ENCODE data around the gene OSBPL6. TPM values are rescaled to one million over a fixed set of nuclear protein-coding genes. Genes with fewer than 3 reads are reported as not detected.

Gene OSBPL6
- total RNA-seq, 1 experiment from 2014 or later = 2.1 TPM

DNA sequence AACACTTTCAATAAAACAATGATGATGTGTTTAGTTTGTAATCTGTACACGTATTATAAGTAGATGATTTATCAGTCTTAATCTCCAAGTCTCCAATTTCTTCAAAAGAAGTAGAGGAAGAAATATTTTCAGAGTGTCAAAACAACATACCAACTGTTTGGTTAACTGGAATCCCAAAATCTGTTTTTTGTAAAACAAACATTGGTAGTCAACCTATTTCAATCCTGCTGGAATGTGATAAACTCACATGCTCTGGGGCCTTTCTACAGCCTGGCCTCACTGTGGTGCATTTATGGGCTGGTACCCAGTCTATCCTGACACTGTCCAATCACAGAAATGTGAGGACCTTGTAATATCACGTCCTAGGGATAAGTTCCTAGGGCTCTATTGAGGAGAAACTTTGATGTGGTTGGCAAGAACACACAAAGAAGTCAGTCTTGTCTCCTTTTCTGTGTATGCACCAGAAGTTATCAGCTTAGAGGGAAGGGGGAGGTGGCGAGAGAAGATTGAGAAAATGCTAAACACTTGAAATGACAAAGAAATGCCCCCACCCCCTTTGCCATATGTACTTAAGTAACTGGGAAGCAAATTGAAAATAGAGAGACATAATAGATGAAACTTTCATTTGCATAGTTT is 209.5 kb downstream of the OSBPL6 start:
- Histone ChIP-seq H3K9me3 (ENCODE audit: control insufficient read depth, insufficient read depth, low read depth, low read length) (no peaks in the 10 kb centered on the region), H3K27me3 (ENCODE audit: control insufficient read depth, insufficient read depth, low read length) (no peaks in the 10 kb centered on the region), H3K27ac (ENCODE audit: low read length) (no peak overlapping the region), H3K4me3 (ENCODE audit: low read depth in 2 of 2, low read length in 2 of 2) (no peak overlapping the region), H3K36me3 (ENCODE audit: control insufficient read depth, insufficient read depth, low read length) (no peaks in the 10 kb centered on the region), H3K4me1 (ENCODE audit: control insufficient read depth, insufficient read depth, low read length) (peaks cover 4% of the 10 kb centered on the region)
- ChIA-PET CTCF (no interaction called here), POLR2A (no interaction called here)
- in situ Hi-C loops (cut with HindIII; ENCODE audit: low pct_unique_long_range_greater_than_20kb, low sequenced_read_pairs) (no loop called here), intact Hi-C loops (cut with micrococcal nuclease; ENCODE audit: unreplicated experiment) (no loop called here)
- DNase-seq (ENCODE audit: low read depth, low spot score) = no peak
- no TSS peak for BruUV-seq (replicated peaks)
- no peak for ATAC-seq
- TF ChIP-seq, protein P1, sequence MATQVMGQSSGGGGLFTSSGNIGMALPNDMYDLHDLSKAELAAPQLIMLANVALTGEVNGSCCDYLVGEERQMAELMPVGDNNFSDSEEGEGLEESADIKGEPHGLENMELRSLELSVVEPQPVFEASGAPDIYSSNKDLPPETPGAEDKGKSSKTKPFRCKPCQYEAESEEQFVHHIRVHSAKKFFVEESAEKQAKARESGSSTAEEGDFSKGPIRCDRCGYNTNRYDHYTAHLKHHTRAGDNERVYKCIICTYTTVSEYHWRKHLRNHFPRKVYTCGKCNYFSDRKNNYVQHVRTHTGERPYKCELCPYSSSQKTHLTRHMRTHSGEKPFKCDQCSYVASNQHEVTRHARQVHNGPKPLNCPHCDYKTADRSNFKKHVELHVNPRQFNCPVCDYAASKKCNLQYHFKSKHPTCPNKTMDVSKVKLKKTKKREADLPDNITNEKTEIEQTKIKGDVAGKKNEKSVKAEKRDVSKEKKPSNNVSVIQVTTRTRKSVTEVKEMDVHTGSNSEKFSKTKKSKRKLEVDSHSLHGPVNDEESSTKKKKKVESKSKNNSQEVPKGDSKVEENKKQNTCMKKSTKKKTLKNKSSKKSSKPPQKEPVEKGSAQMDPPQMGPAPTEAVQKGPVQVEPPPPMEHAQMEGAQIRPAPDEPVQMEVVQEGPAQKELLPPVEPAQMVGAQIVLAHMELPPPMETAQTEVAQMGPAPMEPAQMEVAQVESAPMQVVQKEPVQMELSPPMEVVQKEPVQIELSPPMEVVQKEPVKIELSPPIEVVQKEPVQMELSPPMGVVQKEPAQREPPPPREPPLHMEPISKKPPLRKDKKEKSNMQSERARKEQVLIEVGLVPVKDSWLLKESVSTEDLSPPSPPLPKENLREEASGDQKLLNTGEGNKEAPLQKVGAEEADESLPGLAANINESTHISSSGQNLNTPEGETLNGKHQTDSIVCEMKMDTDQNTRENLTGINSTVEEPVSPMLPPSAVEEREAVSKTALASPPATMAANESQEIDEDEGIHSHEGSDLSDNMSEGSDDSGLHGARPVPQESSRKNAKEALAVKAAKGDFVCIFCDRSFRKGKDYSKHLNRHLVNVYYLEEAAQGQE (IDR thresholded peaks at IDR 0.05; ENCODE audit: insufficient read depth in 1 of 2, low read depth in 2 of 2, low read length in 1 of 2) = no peak
- TF ChIP-seq SIN3A (IDR thresholded peaks at IDR 0.05; ENCODE audit: borderline replicate concordance, insufficient read depth, low read depth, low read length) = no peak
- no peak for TF ChIP-seq TCF7L2 (IDR thresholded peaks at IDR 0.05; ENCODE audit: low read depth, low read length)
- TF ChIP-seq, protein P2, sequence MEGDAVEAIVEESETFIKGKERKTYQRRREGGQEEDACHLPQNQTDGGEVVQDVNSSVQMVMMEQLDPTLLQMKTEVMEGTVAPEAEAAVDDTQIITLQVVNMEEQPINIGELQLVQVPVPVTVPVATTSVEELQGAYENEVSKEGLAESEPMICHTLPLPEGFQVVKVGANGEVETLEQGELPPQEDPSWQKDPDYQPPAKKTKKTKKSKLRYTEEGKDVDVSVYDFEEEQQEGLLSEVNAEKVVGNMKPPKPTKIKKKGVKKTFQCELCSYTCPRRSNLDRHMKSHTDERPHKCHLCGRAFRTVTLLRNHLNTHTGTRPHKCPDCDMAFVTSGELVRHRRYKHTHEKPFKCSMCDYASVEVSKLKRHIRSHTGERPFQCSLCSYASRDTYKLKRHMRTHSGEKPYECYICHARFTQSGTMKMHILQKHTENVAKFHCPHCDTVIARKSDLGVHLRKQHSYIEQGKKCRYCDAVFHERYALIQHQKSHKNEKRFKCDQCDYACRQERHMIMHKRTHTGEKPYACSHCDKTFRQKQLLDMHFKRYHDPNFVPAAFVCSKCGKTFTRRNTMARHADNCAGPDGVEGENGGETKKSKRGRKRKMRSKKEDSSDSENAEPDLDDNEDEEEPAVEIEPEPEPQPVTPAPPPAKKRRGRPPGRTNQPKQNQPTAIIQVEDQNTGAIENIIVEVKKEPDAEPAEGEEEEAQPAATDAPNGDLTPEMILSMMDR (IDR thresholded peaks at IDR 0.05) = no peak
- no peak for TF ChIP-seq POLR2AphosphoS5 (IDR thresholded peaks at IDR 0.05; ENCODE audit: low read depth, low read length)

DNA sequence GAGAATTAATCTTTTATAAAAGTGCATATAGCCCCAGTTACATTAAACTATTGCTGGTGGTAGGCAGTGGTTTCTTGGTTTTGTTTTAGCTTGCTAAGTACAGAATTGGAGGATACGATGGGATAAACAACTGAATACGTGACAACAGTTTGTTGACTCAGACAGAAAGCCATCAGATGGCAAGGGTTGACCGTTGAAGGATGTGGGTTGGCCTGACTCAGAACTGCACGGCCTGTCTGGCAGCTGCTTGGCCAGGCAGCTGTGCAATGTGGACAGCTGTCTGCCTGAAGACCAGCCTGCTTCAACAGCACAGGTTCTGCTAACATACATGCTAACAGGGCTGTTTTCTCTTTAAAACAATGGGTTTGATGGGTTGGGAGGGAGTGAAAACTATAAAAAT is 210.1 kb downstream of the OSBPL6 start:
- ChIA-PET POLR2A (no interaction called here), CTCF (no interaction called here)
- H3K9me3 ChIP-seq (ENCODE audit: control insufficient read depth, insufficient read depth, low read depth, low read length) = no peaks in the 10 kb centered on the region
- TF ChIP-seq POLR2AphosphoS5 (IDR thresholded peaks at IDR 0.05; ENCODE audit: low read depth, low read length) (no peak), SIN3A (IDR thresholded peaks at IDR 0.05; ENCODE audit: borderline replicate concordance, insufficient read depth, low read depth, low read length) (no peak), TCF7L2 (IDR thresholded peaks at IDR 0.05; ENCODE audit: low read depth, low read length) (no peak)
- TF ChIP-seq, protein P1 (IDR thresholded peaks at IDR 0.05; ENCODE audit: insufficient read depth in 1 of 2, low read depth in 2 of 2, low read length in 1 of 2) = no peak
- TF ChIP-seq, protein P2 (IDR thresholded peaks at IDR 0.05) = no peak
- DNase-seq (ENCODE audit: low read depth, low spot score) (peak; percentile 55), ATAC-seq (peak; percentile 94)
- H3K27me3 ChIP-seq (ENCODE audit: control insufficient read depth, insufficient read depth, low read length) = no peaks in the 10 kb centered on the region
- no peaks in the 10 kb centered on the region for H3K36me3 ChIP-seq (ENCODE audit: control insufficient read depth, insufficient read depth, low read length)
- H3K4me3 ChIP-seq (ENCODE audit: low read depth in 2 of 2, low read length in 2 of 2) = no peak overlapping the region
- peaks cover 4% of the 10 kb centered on the region for H3K4me1 ChIP-seq (ENCODE audit: control insufficient read depth, insufficient read depth, low read length)
- intact Hi-C loops (cut with micrococcal nuclease; ENCODE audit: unreplicated experiment) = no loop called here
- no TSS peak for BruUV-seq (replicated peaks)
- in situ Hi-C loops (cut with HindIII; ENCODE audit: low pct_unique_long_range_greater_than_20kb, low sequenced_read_pairs) = no loop called here
- H3K27ac ChIP-seq (ENCODE audit: low read length) = no peak overlapping the region

All from Panc1 (cell line).